ENCODE data around the gene TNFAIP8L3.

Gene TNFAIP8L3

DNA sequence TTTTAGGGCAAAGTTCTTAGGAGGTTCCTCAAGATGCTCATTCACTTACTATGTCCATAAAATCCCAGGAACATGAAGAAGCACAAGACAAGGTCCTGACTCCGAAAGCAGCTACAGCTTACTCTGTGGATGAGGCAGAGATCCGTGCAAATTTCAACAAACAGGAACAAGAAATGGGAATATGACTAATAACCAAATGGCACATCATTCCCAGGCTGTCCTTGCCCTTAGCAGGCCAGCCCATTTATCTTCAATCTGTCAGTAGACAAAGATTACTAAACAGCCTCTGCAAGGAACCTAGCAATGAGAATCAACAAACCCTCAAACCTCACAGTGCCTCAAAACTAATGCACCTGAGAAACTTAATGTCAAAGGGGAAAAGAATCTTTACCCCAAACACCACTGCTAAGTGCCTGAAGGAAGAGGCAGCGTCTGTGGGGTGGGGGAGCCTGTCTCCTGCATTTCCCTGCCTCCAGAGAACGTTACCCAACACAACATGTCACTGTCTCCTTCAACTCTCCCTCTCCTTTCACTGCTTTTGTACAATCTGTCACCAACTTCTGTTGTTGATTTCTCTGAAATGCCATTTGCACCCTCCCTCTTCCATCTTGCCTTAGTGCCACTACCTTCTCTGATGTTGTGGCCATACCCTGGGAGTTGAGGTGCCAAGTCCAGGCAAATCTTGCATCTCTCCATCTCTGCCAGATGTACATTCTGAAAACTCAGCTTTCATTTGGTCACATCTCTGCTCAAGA lies 4.8 kb downstream of the TNFAIP8L3 start:
- DNase-seq (ENCODE audit: low spot score), result no peak

DNA sequence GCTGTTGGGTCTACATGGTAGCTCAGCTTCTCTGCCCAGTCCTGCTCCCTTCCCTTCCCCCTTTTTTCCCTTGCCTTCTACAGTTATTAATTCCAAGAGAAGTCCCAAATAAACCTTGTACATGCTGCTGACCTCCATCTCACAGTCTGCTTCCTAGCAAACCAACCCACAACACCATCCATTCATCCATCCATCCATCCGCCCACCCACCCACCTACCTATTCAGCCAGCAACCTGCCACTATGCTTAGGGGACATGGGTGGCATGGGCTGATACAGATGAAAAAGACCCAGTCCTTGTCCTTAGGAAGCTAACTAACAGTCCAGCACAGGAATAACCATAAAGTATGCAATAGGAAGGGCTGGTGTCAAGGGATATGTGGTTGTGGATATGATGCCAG lies 5.7 kb downstream of the TNFAIP8L3 start:
- no peak for DNase-seq (ENCODE audit: low spot score)

DNA sequence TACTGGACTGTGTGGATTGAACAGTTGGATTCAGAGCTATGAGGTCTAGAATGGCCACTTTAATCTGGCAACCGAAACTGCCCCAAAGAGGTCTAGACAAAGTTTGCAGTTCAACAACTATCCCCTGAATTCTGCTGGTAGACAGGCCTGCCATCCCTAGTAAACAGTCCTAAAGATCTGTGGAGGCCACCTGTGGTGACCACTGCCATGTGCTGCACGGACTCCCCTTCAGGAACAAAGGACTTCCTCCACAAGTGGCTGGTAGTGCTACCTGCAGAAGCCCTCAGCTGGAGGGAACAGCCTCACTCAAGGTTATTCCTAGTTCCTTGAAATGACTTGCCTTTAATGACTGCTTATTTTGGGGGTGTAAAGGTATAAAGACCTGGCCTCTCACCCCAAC lies 6.1 kb downstream of the TNFAIP8L3 start:
- DNase-seq (ENCODE audit: low spot score), result no peak

DNA sequence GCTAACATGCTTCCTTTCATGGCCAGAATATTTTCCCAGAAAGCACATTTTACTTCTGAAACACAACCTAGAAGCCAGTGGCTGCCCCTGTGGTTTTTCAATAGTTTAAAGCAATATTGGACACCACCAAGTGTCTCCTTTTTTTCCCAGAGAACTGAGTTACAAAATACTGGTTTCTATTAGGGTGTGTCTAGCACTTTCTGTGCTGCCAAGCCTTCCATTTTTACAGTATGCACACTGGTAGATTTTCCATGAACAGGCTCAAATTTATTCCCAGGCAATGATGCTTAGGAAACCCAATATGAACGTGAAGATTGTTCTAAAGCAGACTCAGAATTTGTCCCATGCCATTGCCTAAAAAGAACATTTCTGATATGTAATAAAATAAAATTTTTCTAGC lies 7.2 kb downstream of the TNFAIP8L3 start:
- DNase-seq (ENCODE audit: low spot score), result no peak

DNA sequence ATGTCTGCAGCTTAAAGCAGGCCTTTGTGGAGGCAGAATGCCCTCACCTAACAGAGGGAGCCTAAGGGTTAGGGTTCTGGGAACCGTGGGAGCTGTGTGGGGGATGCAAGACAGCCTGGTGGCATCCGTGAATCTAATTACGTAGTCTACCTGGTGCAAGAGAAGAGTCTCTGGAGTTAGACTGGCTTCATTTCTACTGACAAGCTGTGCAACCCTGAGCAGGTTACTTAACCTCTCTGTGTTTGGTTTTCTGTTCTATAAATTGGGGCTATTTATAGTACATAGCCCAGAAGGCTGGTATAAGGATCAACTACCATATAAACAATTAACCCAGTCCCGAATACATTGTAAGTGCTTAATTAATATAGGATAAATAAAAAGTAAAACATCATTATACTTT lies 8.3 kb downstream of the TNFAIP8L3 start:
- no peak for DNase-seq (ENCODE audit: low spot score)

DNA sequence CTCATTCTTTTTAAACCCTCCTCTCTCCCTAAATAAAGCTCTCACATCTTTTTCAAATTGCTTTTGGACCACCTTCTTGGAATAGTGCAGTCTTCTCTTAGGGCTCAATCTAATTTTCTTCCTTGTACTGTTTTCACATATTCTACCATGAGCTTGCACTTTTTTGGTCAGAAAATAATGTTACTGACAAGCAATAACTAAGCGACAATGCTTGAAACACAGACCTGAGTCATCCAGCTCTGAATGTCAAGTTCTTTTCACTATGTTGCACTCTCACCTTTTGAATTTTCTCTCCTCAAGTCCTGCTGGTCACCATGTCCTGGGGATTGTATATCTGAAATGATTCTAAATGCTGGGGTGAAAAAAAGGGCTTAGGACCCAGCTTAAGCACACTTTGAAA lies 8.9 kb downstream of the TNFAIP8L3 start:
- no peak for DNase-seq (ENCODE audit: low spot score)

DNA sequence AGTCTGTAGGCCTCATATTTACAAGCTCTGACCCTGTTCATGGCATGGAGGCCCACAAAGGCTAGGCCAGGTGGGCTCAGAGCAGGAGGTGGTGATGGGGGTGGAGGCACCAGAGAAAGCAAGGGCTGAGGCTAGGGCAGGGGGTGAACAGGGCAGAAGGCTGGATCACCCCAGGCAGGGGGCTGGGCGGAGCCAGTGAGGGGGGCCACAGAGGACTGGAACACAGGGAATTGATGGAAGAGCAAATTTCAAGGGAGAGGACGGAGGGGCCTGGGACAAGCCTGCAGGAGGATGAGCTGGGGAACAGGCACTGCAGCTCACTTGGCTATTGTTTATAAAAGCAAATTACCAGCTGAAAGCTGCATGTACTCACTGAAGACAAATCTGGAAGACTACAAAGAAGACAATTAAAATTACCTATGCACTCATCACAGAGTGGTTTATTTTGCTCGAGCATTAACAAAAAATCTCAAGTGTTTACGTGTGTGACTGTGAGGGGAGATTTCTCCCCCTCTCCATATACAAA lies 11.0 kb downstream of the TNFAIP8L3 start:
- DNase-seq (ENCODE audit: low spot score), result no peak

DNA sequence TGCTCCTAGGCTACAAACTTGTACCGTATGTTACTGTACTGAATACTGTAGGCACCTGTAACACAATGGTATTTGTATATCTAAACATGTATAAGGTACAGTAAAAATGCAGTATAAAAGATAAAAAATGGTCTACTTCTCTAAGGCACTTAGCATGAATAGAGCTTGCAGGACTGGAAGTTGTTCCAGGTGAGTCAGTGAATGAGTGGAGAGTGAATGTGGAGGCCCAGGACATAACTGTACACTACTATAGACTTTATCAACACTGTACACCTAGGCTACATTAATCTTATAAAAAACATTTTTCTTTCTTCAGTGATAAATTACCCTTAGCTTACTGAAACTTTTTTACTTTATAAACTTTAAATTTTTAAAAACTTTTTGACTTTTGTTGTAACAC lies 12.5 kb downstream of the TNFAIP8L3 start:
- DNase-seq (ENCODE audit: low spot score), result no peak

DNA sequence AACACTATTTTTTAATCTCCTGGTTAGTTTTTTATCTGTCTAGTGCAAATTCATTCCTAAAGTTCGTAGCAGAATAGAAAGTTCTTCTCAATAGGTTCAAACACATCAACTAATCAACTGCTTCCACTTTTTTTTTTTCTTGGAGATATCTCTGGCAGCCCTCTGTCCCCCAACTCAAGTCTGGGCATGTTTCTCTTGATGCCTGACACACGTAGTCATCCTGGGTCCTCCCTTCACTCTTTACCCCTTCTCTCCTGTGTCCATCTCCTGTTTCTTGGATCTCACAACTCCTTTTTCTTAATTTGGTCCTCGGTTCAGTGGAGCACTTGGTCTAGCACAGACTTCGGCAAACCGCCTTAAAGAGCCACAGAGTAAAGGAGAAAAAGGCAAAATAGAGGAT lies 14.4 kb downstream of the TNFAIP8L3 start:
- DNase-seq (ENCODE audit: low spot score), result no peak

DNA sequence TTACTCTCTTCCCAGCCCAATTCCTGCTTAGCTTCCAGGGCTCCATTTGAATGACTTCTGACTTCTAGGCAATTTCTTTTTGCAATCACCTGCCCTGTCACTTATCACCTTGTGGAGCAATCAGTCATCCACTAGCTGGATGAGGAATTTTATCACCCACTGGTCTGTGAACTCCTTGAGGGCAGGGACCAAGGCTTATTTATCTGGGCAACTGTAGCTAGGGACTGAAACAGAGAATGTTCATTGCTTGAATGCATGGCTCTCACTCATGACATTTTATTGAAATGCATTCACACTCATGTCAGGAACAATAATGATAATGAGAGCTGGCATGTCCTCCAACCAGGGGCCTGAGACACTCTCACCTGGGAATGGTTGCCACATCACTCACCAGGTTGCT lies 15.5 kb downstream of the TNFAIP8L3 start:
- DNase-seq (ENCODE audit: low spot score), result no peak

DNA sequence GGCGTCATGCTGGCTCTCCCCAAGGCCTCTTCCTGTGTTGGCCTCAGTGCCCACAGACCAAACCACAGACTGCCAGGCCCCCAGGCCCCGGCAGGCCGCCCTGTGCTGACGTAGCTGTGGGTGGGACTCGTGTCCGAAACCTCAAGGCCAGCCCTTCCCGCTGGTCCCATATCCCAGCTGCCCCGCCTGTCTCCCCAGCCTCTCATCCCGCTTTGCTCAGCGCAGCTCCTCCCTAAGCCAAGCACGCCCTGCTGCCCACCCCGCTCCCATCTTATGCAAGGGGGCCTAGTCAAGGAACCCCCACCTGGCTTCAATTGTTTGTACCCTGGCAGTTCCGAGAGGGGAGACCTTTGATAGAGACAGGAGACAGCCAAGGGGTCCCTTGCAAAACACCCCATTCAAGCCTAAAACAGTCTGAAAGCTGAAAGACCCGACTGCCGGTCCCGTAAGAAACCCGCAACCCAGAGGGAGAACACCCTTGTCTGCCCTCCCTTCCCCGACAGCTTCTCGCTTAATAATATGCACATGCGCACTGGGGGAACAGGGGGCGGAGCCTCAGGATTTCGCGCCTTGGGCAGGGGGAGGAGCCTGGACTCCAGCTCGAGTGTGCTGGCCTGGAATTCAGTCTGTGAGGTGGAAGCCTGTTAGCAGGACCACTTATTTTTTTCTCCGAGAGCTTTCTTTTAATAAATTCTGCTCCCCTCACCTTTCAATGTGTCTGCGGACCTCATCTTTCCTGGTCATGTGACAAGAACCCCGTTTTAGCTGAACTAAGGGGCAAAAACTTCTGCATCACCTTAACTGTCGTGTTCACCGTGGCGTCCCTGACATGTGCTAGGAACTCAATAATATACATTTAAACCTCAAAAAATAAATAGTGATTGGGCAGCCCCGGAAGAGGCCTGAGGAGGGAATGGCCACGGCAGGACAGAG lies 17.2 kb downstream of the TNFAIP8L3 start:
- DNase-seq (ENCODE audit: low spot score), result peak; percentile 27

DNA sequence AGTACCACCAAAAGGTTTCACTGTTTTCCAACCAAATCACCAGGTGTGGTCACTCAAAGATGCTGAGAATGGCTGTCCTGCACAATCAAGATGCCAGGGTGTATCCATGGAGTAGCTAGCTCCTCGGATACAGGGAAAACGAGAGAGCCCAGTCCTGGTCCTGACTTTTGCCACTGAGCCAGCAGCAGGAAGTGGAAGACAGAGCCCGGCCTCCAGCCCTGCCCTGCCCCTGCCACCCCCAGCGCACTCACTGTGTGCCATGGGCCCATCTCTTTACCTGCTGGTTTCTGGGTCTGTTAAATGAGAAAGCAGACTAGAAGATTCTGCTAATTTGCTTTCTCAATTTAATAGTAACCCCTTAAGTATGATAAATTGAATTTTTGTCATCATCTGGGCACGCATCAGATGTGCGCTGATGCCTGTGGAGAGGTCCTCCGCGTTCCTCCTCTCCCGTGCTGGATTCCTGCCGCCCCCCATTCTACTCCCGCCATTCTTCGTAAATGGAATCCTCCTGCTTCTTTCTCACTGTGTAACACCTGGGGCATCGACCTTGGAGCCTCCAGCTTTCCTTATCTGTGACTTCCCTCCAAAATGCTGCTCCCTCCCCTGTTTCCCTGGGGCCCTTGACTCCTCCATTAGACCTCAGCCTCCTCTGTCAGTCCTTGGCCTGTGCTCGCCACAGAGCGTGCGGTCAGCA lies 18.0 kb downstream of the TNFAIP8L3 start:
- DNase-seq (ENCODE audit: low spot score), result no peak

DNA sequence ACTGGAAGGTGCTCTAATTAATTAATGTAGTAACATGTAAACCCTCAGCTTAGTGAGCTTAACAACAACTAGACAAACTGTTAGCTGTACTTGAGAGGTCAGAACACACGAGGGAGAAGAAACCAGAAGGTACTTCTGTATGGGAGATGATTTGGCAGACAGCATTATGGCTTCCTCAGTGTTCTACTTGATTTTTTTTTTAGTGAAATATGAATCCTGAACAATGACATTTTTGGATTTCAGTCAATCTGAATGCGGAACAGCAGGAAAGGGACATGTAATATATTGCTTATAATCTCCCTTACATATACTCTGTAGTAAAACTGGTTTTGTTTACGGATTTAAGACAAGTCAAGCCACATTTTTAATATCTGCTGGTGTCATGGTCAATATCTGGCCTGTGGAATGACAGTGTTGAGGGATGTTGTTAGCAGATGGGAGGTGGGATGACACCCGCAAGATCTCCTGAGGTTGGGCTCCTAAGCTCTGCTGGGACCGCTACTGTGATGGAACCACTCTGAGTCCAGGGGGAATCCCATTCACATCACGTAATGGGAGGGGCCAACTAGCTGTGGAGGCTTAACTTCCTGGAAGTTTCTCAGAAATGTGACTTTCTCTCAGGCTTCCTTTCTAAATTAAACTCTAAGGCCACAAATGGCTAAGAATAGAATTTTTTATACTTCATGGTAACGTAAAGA lies 18.7 kb downstream of the TNFAIP8L3 start:
- no peak for DNase-seq (ENCODE audit: low spot score)

DNA sequence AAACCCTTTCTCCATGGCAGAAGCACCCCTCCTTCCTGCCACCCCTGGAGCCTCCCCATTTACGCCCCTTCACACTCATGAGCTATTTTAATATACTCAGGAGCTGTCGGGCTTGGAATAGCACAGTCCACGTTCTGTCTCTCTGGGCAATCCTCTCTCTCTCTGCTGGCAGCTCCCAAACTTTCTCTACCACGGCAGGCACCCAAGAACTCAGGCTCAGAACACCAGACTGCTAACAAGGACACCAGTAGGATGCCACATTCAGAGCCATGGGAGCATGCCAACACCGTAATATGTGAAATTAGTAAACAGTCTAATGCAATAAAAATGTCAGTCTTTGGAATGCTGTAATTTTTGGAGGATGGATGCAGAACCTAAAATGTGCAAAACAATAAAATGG lies 19.3 kb downstream of the TNFAIP8L3 start:
- DNase-seq (ENCODE audit: low spot score), result no peak

DNA sequence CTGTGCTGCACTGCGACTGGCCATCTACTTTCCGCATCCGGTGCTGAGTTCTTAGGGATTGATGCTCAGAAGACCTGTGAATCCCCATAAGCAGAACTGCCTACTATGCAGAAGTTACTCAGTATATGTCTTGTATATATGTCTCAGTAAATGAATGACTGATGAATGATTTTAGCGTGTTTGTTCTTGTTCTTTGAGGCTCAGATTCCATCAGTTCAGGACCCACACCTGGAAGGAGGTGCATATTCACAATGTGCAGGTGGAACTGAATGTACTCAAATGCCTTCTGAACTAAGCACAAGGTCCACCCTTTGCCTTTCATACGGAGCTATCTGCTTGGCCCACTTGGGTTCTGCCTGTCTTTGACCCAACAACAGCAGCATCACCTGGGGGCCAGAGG lies 19.8 kb downstream of the TNFAIP8L3 start:
- no peak for DNase-seq (ENCODE audit: low spot score)

DNA sequence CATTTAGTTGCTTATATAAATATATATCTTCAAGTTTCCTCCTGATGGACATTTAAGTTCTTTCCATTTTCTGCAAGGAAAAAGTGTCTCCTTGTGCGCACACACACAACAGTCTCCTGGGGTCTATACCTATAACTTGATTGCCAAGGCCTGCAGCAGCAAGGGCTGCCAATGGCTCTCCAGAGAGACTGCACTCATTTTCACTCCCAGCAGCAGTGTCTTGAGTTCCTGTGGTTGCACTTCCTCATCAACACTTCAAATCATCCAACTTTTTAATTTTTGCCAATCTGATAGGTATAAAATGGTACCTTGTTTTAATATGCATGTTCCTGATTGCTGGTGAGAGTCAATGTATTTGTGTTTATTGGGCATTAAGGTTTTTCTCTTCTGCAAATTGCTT lies 23.1 kb downstream of the TNFAIP8L3 start:
- DNase-seq (ENCODE audit: low spot score), result no peak

DNA sequence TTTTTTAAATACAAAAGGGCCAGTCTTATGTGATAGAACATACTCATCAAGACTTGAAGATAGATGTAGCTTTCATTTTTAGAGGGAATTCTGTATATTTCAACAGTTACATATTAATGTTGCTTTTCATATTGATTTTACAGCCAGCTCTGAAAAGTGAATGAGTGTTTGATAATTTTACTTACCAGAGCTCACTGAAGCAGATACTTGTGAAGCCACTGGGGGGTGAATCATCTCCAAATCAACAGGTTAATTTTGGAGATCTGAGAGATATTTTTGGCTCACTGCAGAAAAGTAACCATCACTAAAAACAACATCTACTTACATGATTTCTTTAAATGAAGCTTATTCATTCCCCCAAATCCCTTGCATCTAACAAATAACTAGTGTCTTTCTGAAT lies 24.7 kb downstream of the TNFAIP8L3 start:
- DNase-seq (ENCODE audit: low spot score), result no peak

DNA sequence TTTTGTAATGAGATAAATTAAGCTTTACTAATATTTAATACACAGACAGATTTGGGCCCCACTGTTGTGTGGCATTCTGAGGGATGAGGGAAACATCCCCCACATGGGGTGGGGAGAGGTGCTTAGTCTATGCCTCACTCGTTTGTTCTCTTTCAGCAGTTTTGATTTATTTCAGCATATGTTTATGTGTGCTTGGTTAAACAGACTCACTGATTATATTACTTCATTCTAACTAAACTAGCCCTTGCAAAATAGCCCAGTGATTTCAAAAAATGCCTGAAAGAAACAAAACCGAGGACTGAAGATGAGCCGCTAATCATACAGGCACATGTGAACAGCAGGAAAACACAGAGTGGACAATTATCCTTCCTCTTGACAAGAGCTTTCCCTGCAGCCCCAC lies 27.2 kb downstream of the TNFAIP8L3 start:
- no peak for DNase-seq (ENCODE audit: low spot score)

DNA sequence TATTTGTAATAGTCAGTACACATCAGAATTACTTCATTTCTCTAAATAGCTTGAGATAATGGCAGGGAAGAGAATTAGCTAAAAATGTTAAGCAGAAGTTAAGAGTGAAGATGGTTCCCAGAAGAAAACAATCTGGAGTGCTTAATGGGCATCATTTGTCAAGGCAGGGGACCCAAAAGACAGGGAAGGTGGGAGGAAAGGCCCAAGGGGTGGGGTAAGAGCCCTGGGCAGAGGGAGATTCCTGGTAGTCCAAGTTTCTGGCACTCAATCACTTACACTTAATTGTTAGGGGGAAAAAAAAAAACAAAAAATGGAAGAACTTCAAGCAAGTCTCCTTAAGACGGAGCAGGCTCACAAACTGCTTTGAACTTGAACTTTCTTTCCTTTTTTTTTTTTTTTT lies 28.9 kb downstream of the TNFAIP8L3 start:
- no peak for DNase-seq (ENCODE audit: low spot score)

DNA sequence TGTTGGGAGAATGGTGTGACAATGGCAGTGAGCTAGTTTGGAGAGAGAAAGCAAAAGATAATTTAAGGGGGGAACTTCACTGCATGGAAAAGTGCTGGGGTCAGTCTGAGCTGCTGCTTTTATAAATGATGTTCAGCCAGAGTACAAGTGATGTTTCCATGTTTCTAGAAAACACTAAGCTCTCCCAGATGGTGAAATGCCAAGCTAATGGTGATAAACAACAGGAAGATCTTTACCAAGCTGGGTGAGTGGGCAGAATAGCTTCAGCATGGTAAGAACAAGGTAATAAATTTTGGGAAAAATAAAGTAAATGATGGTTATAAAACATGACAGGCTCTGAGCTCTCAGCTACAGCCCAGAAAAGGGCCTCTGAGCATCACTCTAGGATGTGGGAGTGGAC lies 29.4 kb downstream of the TNFAIP8L3 start:
- DNase-seq (ENCODE audit: low spot score), result no peak

DNA sequence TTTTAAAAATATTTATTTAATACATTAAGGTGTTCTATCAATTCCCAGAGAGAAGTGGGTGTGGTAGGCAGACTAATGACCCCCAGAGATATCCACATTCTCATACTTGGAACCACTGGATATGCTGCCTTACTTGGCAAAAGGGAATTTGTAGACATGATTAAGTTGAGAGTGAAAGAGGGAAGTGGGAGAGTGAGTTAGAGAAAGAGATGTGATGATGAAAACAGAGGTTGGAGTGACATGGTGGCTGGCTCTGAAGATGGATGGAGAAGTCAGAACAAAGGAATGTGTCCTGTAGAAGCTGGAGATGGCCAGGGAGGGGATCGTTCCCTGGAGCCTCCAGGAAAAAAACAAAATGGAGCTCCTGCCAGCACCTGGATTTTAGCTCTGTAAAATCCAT lies 32.0 kb downstream of the TNFAIP8L3 start:
- no peak for DNase-seq (ENCODE audit: low spot score)
